NCI-H1092 treated with DMSO at 0.1 percent for 48 hours (cell line): Measurements from ENCODE around the gene IMPDH2.

Experiments
- DNase-seq: peaks from one replicate; lab custom pipeline; 2025; lab: John Stamatoyannopoulos, UW

Gene IMPDH2

DNA sequence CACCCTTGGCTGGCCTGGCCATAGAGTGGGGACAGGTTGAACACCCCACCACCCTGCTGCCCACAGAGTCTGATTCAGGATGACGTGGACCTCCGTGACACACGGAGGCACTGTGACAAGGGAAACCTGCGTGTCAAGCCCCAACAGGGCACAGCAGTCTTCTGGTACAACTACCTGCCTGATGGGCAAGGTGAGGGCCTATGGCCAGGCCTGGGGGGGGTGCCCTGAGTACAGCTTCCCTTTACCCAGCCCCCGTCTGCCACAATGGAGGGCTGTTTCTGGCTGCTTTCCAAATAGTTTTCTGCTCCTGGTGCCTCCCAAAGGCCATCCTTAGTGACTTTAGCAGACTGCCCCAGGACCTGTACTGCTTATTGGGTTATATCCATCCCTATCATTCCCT, 23.2 kb downstream of the IMPDH2 start:
- no peak for DNase-seq

DNA sequence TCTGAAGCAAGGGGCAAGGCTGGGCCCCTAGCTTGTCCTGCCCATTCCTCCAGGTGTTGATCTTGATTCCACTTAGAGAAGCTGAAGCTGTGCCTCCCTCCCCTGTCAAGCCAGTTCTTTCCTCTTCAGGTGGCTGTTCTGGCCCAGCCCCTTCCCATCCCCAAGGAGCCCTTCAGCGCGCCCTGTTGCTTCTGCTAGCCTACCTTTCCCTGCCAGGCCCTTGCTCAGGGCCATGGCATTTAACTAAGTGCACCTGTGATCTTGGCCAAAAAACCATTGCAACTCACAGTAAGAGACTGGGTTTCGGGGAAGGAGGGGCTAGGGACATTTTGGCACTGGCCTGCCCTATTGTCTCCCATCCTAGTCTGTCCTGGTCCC, 23.9 kb downstream of the IMPDH2 start:
- no peak for DNase-seq

DNA sequence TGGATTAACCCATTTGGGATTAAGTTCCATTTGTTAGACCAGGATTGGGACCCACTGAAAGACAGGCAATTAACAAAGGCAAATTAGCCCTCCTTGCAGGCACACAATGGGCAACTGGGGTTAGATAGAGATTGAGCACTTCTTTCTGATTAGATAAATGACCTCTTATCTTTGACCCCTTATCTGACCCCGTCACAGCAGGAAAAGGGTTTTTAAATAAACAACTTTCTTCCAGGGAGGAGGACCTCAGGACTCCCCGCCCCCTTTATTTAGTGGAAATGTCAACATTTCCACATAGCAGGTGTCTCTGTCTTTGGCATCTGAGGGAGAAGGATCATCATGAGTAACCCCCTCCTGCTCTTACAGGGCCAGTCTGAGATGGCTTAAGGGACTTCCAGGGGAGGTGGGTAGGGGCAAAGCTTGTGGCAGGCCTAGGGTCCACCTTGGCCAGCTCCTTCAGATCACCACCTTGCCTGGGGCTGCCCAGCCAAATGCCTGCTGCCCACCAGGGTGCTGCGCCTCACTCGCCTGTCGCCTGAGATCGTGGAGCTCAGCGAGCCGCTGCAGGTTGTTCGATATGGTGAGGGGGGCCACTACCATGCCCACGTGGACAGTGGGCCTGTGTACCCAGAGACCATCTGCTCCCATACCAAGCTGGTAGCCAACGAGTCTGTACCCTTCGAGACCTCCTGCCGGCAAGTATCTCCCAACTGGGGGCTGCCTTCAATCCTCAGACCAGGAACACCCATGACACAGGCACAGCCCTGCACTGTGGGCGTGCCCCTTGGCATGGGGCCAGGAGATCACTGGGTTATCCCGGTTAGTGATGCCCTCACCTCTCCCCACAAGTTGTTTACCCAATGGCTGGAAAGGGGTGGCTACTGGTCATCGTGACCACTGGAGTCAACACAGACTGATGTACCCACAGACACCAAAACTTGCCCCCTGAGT, 24.6 kb downstream of the IMPDH2 start:
- DNase-seq = no peak

DNA sequence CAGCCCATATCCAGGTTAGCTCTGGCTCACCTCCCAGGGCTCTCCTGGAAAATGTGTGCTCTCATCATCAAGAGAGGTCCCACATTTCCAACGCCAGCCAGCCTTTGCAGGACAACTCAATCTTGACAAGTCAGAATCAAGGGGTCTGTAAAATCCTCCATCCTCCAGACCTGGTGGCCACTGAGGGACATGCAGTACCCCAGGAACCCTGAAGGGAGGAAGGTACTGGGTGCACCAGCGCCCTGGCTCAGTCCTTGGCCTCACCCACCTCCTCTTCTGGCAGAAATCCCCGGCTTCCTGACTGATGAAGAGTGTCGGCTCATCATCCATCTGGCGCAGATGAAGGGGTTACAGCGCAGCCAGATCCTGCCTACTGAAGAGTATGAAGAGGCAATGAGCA, 28.0 kb downstream of the IMPDH2 start:
- no peak for DNase-seq

- DNase-seq = peak; percentile 35
Measured at GRCh38 chr3:48999085-48999858, 29.9 kb downstream of the IMPDH2 start.

DNA sequence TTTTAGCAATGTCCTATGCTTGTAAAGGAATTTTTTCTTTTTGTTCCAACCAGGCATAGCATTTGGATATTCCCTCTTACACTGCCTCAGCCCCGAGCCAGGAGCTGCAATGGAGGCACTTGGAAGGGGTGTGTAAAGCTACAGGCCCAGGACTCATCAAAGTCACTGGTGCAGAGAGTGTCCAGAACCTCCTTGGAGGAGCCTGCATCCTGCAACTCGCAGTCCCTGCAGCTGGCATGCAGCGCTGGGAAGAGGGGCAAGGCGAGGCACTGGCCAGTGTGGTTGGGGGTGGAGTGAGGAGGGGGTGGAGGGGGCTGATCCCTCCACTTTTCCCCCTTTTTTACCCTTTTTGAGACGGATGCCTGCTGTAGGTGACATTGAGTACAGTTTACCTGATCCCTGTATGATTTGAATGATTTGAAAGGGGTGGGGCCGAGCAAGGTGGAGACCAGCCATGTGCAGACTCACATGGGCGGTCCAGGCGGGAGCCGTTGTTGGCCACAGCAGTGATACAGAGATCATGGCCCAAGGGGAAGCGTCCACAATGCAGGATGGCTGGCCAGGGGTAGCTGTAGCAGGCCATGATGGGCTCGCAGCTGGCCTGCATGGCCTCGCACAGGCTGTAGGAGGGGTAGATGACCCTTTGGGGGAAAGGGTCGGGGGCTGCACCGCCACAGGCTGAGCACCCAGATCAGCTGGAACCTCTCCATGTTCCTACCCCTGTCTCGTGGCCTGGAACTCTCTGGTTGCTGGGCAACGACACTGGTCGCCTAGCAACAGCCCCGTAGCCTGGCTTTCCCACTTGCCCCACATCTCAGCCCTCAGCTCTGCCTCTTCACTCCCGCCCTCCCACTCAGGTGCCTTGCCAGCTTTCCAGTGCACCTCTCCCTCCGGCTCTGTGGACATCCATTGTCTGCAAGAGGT, 31.2 kb downstream of the IMPDH2 start:
- peak; percentile 81 for DNase-seq

GRCh38 chr3:48997102-48997635, 32.0 kb downstream of the IMPDH2 start:
- no peak for DNase-seq

DNA sequence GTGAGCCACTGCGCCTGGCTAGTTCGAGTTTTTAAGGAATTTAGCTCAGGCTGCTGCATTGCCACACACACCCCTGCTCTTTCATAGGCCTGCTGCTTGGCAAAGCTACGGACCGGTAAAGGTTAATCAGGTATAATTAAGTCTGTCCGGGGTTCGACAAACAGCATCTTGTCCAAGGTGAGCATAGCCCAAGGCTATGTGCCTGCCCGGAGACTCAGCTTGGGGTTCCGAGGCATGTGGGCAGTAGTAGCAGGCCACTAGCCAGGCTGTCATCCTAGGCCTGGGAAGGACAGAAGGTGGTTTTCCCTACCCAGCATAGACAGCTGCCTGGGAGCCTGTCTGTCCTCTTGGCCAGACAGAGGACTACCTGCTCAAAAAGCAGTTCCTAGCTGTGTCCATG, 32.6 kb downstream of the IMPDH2 start:
- DNase-seq = no peak

DNA sequence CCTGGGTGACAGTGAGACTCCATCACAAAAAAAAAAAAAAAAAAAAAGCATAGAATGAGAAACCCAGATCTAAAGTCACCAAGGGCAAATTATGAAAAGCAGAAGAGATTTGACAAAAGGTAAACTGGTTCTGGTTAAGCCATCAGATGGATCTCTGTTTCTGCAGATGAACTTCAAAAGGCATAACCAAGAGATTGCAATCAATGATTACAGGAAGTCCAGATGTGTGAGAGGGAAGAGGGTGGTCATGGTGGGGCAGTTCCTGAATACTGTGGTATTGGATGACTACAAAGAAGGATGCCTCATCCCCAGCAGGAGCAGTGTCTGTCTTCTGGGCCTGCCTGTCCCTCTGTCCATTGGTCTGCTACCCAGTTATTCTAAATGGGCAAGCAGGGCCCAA, 35.4 kb downstream of the IMPDH2 start:
- DNase-seq = no peak

- no peak for DNase-seq
Measured at GRCh38 chr3:48991851-48992545, 37.2 kb downstream of the IMPDH2 start.

DNA sequence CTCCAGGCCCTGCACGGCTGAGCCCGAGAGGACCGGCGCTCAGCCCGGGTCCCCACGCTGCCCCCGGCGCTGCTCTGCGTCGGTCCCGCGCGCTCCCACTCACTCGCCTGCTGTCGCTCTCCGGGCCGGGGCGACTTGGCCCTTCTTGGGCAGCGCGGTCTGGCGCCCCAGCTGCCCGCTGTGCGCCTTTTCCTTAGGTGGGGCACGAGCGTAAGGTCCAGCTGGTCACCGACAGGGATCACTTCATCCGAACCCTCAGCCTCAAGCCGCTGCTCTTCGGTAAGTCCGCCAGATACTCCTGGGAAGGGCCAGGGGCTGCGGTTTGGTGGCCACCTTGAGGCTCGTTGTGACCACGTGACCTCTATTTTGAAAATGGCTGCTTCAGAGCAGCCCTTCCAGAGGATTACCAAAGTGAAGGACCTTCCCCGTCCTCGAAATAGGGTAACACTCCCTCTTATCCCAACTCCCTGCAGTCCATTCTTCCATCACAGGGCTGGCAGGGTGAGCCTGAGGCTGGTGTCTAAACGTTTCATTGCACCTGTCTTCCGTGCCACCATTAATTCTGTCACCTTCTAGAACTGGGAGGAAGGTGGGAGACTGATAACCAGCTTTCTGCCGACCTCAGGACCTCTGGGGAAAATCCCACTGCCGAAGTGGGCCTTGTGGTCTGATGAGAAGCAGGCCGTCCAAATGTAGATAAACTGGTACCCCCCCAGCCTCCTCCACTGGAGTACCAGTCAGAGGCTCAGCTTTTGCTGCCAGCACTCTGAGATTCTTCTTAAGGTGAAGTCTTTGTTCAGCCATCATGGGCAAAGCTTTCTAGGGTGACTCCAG, 38.3 kb downstream of the IMPDH2 start:
- no peak for DNase-seq

- DNase-seq = peak; percentile 64
Measured at GRCh38 chr3:48989796-48990635, 39.2 kb downstream of the IMPDH2 start, which contains the start of gene P4HTM. Gene P4HTM (plus strand): TSS chr3:48990241. CDS start chr3:48990257, 16 bp downstream.

- peak; percentile 39 for DNase-seq
Measured at GRCh38 chr3:48989126-48989795, 39.9 kb downstream of the IMPDH2 start.

DNA sequence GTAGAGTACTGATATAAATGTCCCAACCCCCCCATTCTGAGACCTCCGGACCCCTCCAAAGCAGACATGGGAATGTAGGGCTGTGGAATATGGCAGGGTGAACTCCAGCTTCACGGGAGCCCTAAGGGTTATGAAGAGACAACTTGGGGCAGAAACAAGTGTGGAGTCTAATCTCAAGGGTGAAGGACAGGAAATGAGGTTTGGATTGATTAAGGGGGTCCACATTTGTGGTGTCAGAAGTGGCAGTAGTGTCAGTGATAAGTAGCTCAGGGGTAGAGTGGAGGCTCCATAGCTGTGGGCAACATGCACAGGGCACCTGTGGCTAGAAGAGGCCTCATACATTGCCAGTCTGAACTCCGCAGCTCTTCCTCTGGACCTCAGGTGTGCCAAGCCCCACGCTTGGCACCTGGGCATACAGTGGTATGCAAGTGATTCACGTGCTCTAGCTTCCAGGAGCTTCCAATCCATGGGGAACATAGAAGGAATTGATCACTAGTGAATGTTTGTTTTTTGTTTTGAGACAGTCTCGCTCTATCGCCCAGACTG, 43.3 kb downstream of the IMPDH2 start:
- DNase-seq = no peak

- no peak for DNase-seq
Measured at GRCh38 chr3:48984663-48985062, 44.5 kb downstream of the IMPDH2 start.

DNA sequence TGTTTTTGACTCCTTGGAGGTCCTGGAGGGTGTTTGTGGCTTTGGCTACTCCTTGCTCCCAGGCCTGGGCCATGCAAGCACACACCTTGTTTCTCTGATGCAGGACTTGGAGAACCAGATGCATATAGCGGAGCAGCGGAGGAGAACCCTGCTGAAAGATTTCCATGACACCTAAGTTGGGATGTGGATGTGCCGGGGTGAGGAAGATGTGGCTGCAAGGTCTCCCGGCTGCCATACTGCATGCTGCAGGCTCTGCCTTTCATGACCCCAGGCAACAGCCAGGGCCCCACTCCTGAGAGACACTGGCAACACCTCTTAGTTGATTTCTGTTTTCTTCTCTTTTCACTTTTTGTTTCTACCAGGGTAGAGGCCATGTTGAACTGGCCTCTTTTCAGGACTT, 46.1 kb downstream of the IMPDH2 start:
- no peak for DNase-seq

- no peak for DNase-seq
Measured at GRCh38 chr3:48982686-48983085, 46.5 kb downstream of the IMPDH2 start.

- DNase-seq = no peak
Measured at GRCh38 chr3:48982016-48982415, 47.2 kb downstream of the IMPDH2 start.
